Measurements from ENCODE around the gene TRIM2.

DNA sequence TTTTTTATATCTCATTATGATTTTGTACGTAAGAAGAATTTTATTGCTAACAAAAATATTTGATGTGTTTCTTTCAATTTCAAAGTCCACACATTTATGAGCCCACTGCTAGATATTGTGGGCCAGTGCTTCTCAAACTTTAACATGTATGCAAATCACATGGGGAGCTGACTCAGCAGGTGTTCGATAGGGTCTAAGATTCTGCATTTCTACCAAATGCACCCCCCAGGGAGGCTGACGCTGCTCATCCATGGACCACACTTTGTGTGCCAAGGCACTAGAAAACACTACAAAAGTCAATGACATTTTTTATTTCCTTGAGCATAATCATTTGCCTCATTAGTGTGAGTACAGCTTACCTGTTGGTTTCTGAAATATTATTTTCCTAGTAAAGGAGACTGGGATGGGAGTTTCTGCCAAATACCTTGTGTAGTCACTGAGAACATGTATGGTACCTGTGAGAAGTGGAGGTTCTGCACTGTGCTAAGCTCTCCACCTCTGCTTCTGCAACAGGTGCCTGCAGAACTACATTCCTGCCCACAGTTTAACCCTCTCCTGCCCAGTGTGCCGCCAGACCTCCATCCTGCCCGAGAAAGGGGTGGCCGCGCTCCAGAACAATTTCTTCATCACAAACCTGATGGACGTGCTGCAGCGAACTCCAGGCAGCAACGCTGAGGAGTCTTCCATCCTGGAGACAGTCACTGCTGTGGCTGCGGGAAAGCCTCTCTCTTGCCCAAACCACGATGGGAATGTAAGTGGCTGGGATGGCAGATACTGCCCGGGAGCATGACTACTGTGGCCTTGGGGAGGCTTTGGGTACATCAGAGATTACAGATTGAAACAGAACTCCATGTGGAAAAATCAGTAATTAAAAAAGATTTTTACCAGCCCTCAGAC, 71.4 kb downstream of the TRIM2 start:
- TF ChIP-seq, protein P1, sequence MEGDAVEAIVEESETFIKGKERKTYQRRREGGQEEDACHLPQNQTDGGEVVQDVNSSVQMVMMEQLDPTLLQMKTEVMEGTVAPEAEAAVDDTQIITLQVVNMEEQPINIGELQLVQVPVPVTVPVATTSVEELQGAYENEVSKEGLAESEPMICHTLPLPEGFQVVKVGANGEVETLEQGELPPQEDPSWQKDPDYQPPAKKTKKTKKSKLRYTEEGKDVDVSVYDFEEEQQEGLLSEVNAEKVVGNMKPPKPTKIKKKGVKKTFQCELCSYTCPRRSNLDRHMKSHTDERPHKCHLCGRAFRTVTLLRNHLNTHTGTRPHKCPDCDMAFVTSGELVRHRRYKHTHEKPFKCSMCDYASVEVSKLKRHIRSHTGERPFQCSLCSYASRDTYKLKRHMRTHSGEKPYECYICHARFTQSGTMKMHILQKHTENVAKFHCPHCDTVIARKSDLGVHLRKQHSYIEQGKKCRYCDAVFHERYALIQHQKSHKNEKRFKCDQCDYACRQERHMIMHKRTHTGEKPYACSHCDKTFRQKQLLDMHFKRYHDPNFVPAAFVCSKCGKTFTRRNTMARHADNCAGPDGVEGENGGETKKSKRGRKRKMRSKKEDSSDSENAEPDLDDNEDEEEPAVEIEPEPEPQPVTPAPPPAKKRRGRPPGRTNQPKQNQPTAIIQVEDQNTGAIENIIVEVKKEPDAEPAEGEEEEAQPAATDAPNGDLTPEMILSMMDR (conservative IDR thresholded peaks at IDR 0.05; ENCODE audit: low read length) = no peak
- TF ChIP-seq EZH2phosphoT487 (IDR thresholded peaks at IDR 0.05; ENCODE audit: borderline replicate concordance, low read depth, low read length) = no peak
